Ovary (tissue), 9 donors: Measurements from ENCODE around the gene GLRA2. TPM values are rescaled to one million over a fixed set of nuclear protein-coding genes. Genes with fewer than 3 reads are reported as not detected.
"Not testable (repeated sequence)": the region's sequence is repeated elsewhere in the genome, so short reads cannot be mapped to it uniquely, and the experiment has no call there.

ENCODE experiments used
- DNase-seq, 5 donors: peaks; one replicate each; pipeline ENCODE4 v3.0.0-alpha.2; 2019 to 2020
- H3K27ac ChIP-seq, 2 donors: fragments of 200-600 bp; one replicate each; pipeline versions ENCODE4 v1.5.1 to v1.8.0; 2019 to 2022
- H3K27me3 ChIP-seq: fragments of 200-600 bp; one replicate; pipeline ENCODE4 v1.8.0; 2022
- H3K36me3 ChIP-seq: fragments of 200-600 bp; sonication (generic); one replicate; pipeline ENCODE4 v1.5.1; 2019
- H3K4me1 ChIP-seq: one replicate; pipeline ENCODE4 v1.8.1; 2013; ENCODE audit warnings: mild to moderate bottlenecking, moderate library complexity; ENCODE audit not compliant: insufficient read depth
- H3K4me3 ChIP-seq: fragments of 200-600 bp; sonication (generic); one replicate; pipeline ENCODE4 v1.5.1; 2017
- H3K9me3 ChIP-seq, 2 donors: fragments of 200-600 bp in 1 of 2; sonication (generic) in 1 of 2; one replicate each; pipeline versions ENCODE4 v1.5.1 to v1.8.1; 2013 to 2019; ENCODE audit warnings: mild to moderate bottlenecking in 1 of 2, moderate library complexity in 1 of 2
- CTCF ChIP-seq, 3 donors: fragments of 450-650 bp in 2 of 3; fragments of 200-600 bp in 1 of 3; IDR thresholded peaks; one replicate each; pipeline versions ENCODE4 v1.5.1 to v1.8.0; 2016 to 2022; ENCODE audit warnings: antibody characterized with exemption in 3 of 3, mild to moderate bottlenecking in 1 of 3
- EP300 ChIP-seq: sonication (generic); formaldehyde crosslinking; IDR thresholded peaks from one replicate; pipeline ENCODE4 v1.6.1; 2017; ENCODE audit warnings: antibody characterized with exemption
- POLR2A ChIP-seq: fragments of 450-650 bp; IDR thresholded peaks from one replicate; pipeline ENCODE4 v1.6.1; 2017; ENCODE audit warnings: antibody characterized with exemption, mild to moderate bottlenecking, moderate library complexity
- whole genome bisulfite sequencing, 3 donors: extraction: QIAGEN DNeasy Blood & Tissue Kit in 1 of 3; methylation state at CpG; one replicate each; pipeline versions ENCODE4 v1.1.5 to v1.1.7; 2013 to 2017; 5-methylcytosine and 5-hydroxymethylcytosine counted together
- intact Hi-C, 4 donors: fragments of 100-400 bp; cut with DNase I; formaldehyde crosslinking; loops; one replicate each; pipeline versions ENCODE4 v1.11.0 to v1.15.1; 2022 to 2023
- polyA plus RNA-seq, 2 donors: library from polyadenylated mRNA; stranded (reverse); fragments of 200-250 nt in 1 of 2; fragments of 350-450 nt in 1 of 2; fragmentation: Illumina TruSeq in 1 of 2; extraction: RNeasy Lipid Tissue Mini Kit (QIAGEN cat#74804) in 1 of 2; gene quantifications; one replicate each; pipeline ENCODE4 v1.2.3, GENCODE V29; 2013 to 2014
- total RNA-seq, 7 donors: library from RNA; depleted of rRNA in 2 of 7; stranded (reverse); fragments of >200 nt in 2 of 7; fragmentation: NEBNext Ultra II Directional in 3 of 7; extraction: Animal tissue kit (Norgen Biotek cat#: 25700) in 3 of 7; gene quantifications; one replicate each; pipeline versions ENCODE4 v1.1.0 to v1.2.4, GENCODE V29; 2016 to 2023
- donor health status: DM: no; HTN: no; CAD: no; lungs with moderate emphysema.
- donor health status: DM: no; HTN: no; CAD: no.
- donor health status: Bipolar disorder and iron deficiency.
- donor health status: DM: yes; HTN: yes; CAD: no.
- donor health status: DM: no; HTN: no; CAD: no.
- donor health status: DM: yes; HTN: yes; CAD: no.

Gene GLRA2
- total and polyA plus RNA-seq, 9 donors: 0.10 to 0.37 (median 0.22) TPM; not detected in 5

GRCh38 chrX:14672611-14673172 lies 143.4 kb downstream of the GLRA2 start:
- TF ChIP-seq POLR2A: no peak
- no peak for TF ChIP-seq CTCF (IDR thresholded peaks at IDR 0.05)
- no peak for TF ChIP-seq EP300
- 68 to 80% (median 78%) methylated on average over 5 of the region's 5 CpGs for WGBS, 3 donors
- intact Hi-C loops: no loop called here
- no peak overlapping the region for H3K27ac ChIP-seq
- H3K27me3 ChIP-seq: no peaks in the 10 kb centered on the region
- H3K4me3 ChIP-seq: no peak overlapping the region
- H3K4me1 ChIP-seq: no peaks in the 10 kb centered on the region
- H3K36me3 ChIP-seq: no peaks in the 10 kb centered on the region
- DNase-seq: no peak
- no peaks in the 10 kb centered on the region for H3K9me3 ChIP-seq

DNA sequence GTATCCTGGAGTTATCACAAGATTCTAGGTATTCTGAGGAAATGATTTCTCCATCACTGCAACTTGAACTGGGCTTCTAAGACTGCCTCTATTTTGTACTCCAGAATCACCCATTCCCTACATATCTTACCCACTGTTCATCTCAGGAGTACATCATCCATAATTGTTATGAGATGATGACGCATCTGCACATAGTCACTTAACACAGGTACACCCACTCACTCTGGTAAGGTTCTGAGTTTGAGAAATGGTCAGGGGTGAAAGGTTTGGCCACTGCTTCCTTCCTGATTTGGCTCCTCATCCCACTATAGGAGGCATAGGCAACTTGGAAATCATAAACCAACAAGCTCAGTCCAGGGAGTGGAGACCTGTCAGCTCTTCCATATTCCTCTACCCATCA lies 143.9 kb downstream of the GLRA2 start:
- no peak overlapping the region for H3K27ac ChIP-seq
- no peaks in the 10 kb centered on the region for H3K9me3 ChIP-seq
- H3K4me3 ChIP-seq: no peak overlapping the region
- TF ChIP-seq CTCF (IDR thresholded peaks at IDR 0.05) (no peak), POLR2A (no peak), EP300 (no peak)
- intact Hi-C loops: no loop called here
- H3K36me3 ChIP-seq: no peaks in the 10 kb centered on the region
- no peak for DNase-seq
- WGBS, 3 donors: 83 to 96% (median 88%) methylated on average over 1 of the region's 1 CpG
- no peaks in the 10 kb centered on the region for H3K4me1 ChIP-seq
- no peaks in the 10 kb centered on the region for H3K27me3 ChIP-seq

DNA sequence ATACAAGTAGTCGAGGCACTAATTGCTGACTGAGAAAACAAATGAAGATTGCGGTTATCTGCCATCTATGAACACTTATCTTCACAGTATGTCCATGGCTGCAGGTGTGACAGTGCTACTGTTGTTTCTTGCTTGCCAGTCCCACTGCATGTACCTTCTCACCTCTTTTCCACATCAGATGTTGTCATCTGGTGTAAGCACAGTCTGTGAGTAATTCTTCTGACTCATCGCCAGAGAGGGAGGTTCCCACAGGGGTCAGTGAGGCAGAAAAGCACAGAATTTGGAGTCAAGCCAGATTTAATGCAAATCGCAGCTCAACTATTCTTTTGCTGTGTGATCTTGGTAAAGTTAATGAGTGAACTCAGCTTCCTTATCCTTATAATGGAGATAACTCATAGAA lies 144.4 kb downstream of the GLRA2 start:
- no peak overlapping the region for H3K27ac ChIP-seq
- no peaks in the 10 kb centered on the region for H3K27me3 ChIP-seq
- no peaks in the 10 kb centered on the region for H3K36me3 ChIP-seq
- intact Hi-C loops: no loop called here
- WGBS, 3 donors: 53 to 57% (median 55%) methylated on average over 4 of the region's 4 CpGs
- H3K4me3 ChIP-seq: no peak overlapping the region
- no peaks in the 10 kb centered on the region for H3K9me3 ChIP-seq
- TF ChIP-seq POLR2A (no peak), CTCF (IDR thresholded peaks at IDR 0.05) (no peak), EP300 (no peak)
- no peak for DNase-seq
- no peaks in the 10 kb centered on the region for H3K4me1 ChIP-seq

DNA sequence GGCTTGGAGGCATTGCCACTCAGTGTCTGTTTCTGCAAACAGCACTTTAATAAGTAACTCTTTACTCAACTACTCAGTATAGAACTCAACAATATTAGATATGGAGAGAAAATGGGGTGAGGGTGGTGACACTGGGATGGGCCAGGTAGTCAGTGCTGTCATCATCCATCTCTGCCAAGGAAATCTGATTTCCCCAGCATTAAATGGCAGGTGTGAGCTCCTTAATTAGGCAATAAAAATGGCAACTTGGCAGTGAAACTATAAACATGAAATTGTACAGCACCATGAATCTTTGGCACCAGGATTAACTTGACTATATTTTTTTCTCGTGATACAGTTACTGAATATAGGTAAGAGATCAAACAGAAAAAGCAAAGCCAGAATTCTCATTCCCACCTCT lies 146.2 kb downstream of the GLRA2 start:
- no peak overlapping the region for H3K27ac ChIP-seq
- no peaks in the 10 kb centered on the region for H3K27me3 ChIP-seq
- DNase-seq: no peak
- H3K4me3 ChIP-seq: no peak overlapping the region
- H3K36me3 ChIP-seq: no peaks in the 10 kb centered on the region
- H3K9me3 ChIP-seq: no peaks in the 10 kb centered on the region
- intact Hi-C loops: no loop called here
- WGBS, 3 donors: 55 to 67% (median 67%) methylated on average over 1 of the region's 1 CpG
- no peak for TF ChIP-seq POLR2A
- no peaks in the 10 kb centered on the region for H3K4me1 ChIP-seq

DNA sequence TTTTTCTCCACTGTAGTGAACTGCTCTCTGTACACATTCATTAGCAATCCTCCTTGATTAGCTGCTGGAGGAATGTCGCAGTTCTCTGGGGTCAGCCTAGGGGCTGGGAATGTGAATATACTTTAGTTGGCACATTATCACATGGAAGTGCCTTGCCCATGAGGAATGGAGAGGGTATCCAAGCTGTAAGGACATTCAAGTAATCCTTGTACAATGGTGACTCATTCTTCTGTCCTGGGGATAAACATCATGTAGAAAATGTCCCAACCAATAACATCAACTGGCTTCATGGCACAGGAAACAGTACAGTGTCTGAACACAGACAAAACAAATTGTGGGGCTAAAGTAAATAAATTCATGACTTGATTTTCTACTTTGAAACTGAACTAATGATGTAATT lies 147.1 kb downstream of the GLRA2 start:
- H3K9me3 ChIP-seq: no peaks in the 10 kb centered on the region
- no peak for TF ChIP-seq POLR2A
- TF ChIP-seq CTCF (IDR thresholded peaks at IDR 0.05): no peak
- TF ChIP-seq EP300: no peak
- no peaks in the 10 kb centered on the region for H3K36me3 ChIP-seq
- H3K4me1 ChIP-seq: no peaks in the 10 kb centered on the region
- H3K27ac ChIP-seq: no peak overlapping the region
- no peaks in the 10 kb centered on the region for H3K27me3 ChIP-seq
- intact Hi-C loops: no loop called here
- WGBS, 3 donors: 61 to 94% (median 76%) methylated on average over 1 of the region's 1 CpG
- DNase-seq: no peak
- H3K4me3 ChIP-seq: no peak overlapping the region

GRCh38 chrX:14688331-14688730 lies 159.0 kb downstream of the GLRA2 start:
- H3K4me1 ChIP-seq, H3K4me3 ChIP-seq, DNase-seq, H3K36me3 ChIP-seq, intact Hi-C loops, H3K27me3 ChIP-seq, H3K27ac ChIP-seq, H3K9me3 ChIP-seq: not testable (repeated sequence)
- WGBS, 3 donors: 85 to 90% (median 89%) methylated on average over 10 of the region's 10 CpGs
